Mucosa of rectum (tissue), 2 donors: ENCODE data around the gene COL19A1.

Experiments used
- H3K27ac ChIP-seq, 2 donors: one replicate each; pipeline ENCODE4 v1.7.0; 2013; ENCODE audit warnings: inconsistent platforms in 2 of 2, low read depth in 2 of 2, low read length in 2 of 2
- H3K27me3 ChIP-seq, 2 donors: one replicate each; pipeline ENCODE4 v1.7.0; 2013; ENCODE audit warnings: low read length in 2 of 2; ENCODE audit not compliant: control insufficient read depth in 2 of 2, insufficient read depth in 2 of 2
- H3K36me3 ChIP-seq, 2 donors: one replicate each; pipeline ENCODE4 v1.7.0; 2013; ENCODE audit warnings: low read length in 2 of 2; ENCODE audit not compliant: control insufficient read depth in 2 of 2, insufficient read depth in 2 of 2
- H3K4me1 ChIP-seq, 2 donors: one replicate each; pipeline ENCODE4 v1.7.0; 2013; ENCODE audit warnings: low read length in 2 of 2, mild to moderate bottlenecking in 1 of 2; ENCODE audit not compliant: control insufficient read depth in 2 of 2, insufficient read depth in 2 of 2
- H3K4me3 ChIP-seq, 2 donors: one replicate each; pipeline ENCODE4 v1.7.0; 2013; ENCODE audit warnings: low read length in 2 of 2
- H3K9ac ChIP-seq, 2 donors: one replicate each; pipeline ENCODE4 v1.7.0; 2013; ENCODE audit warnings: low read length in 2 of 2, low read depth in 1 of 2, mild to moderate bottlenecking in 1 of 2
- H3K9me3 ChIP-seq, 2 donors: one replicate each; pipeline ENCODE4 v1.7.0; 2013; ENCODE audit warnings: low read length in 2 of 2; ENCODE audit not compliant: control insufficient read depth in 2 of 2
- donor health status: healthy.
- donor health status: Normal muscosa, but diverticular disease.

Gene COL19A1

DNA sequence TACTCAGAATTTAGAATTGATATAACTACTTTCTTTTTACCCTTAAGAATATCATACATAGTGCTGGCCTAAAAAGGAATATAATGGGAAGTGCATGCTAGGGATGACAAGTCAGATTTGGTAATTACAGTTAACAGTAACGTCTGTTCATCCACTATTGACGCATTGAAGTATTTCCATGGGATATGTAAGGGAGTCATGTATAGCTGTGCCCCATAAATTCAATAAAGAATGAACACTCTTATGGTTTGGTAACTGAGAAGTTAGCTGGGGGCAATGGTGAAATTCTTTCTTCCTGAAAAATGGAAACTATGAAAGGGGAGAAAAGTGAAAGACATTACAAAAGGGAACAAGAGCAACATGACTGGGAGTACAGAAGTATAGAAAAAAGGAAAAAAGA is 2.6 kb upstream of the COL19A1 start:
- peaks cover 13 to 19% of the 10 kb centered on the region in 2 donors for H3K27me3 ChIP-seq

DNA sequence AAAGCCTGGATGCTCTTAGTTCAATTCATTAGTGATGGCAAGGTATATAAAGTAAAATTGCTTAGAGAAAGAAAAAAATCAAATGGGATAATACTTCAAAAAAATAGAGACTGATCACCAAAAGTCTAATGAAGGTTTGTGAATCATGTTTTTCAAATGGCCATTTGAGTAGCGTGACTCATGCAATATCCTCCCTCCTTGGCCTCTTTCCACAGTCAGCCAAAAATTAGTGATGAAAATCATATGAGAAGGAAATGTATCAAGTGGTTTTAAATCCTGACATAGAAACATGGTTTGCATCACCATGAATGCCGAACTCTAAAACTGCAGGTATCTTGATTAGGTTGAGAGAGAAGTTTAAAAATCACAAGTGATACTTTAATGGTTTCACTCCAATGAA is 1.2 kb upstream of the COL19A1 start:
- peaks cover 13 to 25% of the 10 kb centered on the region in 2 donors for H3K27me3 ChIP-seq
- H3K9me3 ChIP-seq = peaks cover 0 to under 1% of the 10 kb centered on the region in 2 donors
- no peaks in the 10 kb centered on the region for H3K36me3 ChIP-seq
- no peak overlapping the region for H3K27ac ChIP-seq
- H3K9ac ChIP-seq = no peak overlapping the region
- H3K4me1 ChIP-seq = peaks cover 7 to 8% of the 10 kb centered on the region in 2 donors
- no peak overlapping the region for H3K4me3 ChIP-seq

More for the DNA sequence above, 2.6 kb upstream of the COL19A1 start:
- H3K4me3 ChIP-seq = no peak overlapping the region
- no peak overlapping the region for H3K27ac ChIP-seq
- H3K9me3 ChIP-seq = peaks cover 0 to 3% of the 10 kb centered on the region in 2 donors
- H3K4me1 ChIP-seq = peaks cover 7 to 8% of the 10 kb centered on the region in 2 donors
- H3K9ac ChIP-seq = no peak overlapping the region
- H3K36me3 ChIP-seq = no peaks in the 10 kb centered on the region

DNA sequence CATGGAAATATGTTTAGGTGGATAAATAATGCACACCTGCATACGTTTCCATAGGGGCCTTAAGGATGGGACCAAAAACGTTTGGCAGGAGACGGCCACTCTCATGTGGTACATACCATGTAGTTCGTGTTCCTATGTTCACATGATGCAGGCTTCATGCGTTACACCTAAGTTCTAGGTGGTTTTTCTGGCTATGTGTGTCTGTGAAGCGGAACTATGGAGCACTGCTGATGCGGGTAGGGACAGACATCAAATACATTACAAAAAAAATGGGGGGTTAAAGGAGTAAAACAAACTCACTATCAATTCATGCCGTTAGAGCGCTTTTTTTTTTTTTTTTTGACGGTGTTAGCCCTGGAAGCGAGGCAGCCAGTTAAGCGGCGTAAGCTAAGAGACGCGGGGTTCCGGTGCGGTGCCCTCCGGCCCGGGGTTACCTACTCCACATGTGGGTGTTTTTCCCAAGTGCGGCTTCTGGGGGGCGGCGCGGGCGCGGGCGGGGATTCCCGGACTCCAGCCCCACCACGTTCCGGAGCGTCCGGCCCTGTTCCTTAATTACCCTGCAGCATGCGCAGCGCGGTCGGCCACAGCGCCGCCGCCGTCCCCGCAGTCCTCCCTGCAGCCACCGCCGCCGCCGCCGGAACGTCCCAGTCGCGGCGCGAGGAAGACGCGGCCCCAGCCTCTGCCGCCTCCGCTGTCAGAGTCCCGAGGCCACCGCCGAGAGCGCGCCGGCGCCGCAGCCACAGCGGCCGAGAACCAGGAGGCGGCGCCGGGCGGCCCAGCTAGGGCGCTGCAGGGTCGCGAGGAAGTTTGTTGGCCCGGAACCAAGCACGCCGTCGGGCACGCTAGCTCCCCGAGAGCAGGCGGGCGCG is 648 bp downstream of the COL19A1 start:
- Histone ChIP-seq H3K27me3 (peaks cover 13 to 29% of the 10 kb centered on the region in 2 donors), H3K4me1 (peaks cover 7 to 8% of the 10 kb centered on the region in 2 donors), H3K27ac (peak overlapping the region; percentile 14 to 49), H3K9me3 (no peaks in the 10 kb centered on the region), H3K4me3 (peak overlapping the region; percentile 60 to 76), H3K36me3 (no peaks in the 10 kb centered on the region), H3K9ac (peak overlapping the region; percentile 24 to 35)

DNA sequence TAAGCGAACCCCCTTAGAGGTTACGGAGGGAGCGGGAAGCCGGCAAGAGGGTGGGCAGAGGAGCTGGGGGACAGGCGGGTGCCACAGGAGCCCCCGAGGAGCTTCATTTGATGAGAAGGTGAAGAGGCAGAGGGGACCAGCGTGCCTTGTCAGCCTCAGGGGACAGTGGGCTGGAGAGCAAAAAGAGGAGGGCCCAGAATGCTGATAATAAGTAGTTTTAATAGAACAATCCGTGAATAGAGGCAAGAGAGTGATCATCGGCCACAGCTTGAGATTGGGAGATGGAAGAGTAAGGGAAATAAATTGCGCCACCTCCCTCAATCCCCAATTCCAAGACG is 1.3 kb downstream of the COL19A1 start:
- Histone ChIP-seq H3K9me3 (no peaks in the 10 kb centered on the region), H3K4me1 (peaks cover 7 to 8% of the 10 kb centered on the region in 2 donors), H3K4me3 (peak overlapping the region; percentile 60 to 61), H3K9ac (peak overlapping the region; percentile 5 to 24), H3K36me3 (no peaks in the 10 kb centered on the region), H3K27ac (peak overlapping the region; percentile 14 to 45), H3K27me3 (peaks cover 13 to 29% of the 10 kb centered on the region in 2 donors)

DNA sequence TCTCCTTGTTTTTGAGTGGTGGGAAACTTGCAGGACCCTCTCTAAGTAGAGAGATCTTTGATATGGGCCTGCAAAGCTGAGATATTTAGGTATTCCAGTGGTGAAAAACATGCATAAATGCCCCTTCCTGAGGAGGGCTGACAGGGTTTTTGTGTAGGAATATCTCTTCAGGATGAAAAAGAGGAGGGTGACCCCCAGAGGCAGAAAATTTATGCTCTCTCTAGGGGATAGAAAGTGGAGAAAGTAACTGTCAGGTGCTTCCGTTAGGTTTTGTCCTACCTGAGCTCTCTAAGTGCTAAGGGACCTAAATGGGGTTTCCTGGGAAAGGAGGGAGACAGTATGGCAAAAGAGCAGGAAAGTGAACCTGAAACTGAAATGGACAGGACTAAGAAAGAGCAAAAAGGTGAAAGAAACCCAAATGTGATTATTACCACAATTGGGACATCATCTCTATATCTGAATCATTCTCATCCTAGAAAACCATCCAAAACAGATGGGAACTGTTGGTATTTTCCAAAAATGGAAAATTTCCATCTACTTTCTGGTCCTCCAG is 2.0 kb downstream of the COL19A1 start:
- peak overlapping the region in 1 of 2 donors; percentile 61 for H3K4me3 ChIP-seq
- no peaks in the 10 kb centered on the region for H3K36me3 ChIP-seq
- no peaks in the 10 kb centered on the region for H3K9me3 ChIP-seq
- no peak overlapping the region for H3K27ac ChIP-seq
- H3K27me3 ChIP-seq = peaks cover 13 to 29% of the 10 kb centered on the region in 2 donors
- peaks cover 7 to 8% of the 10 kb centered on the region in 2 donors for H3K4me1 ChIP-seq
- no peak overlapping the region for H3K9ac ChIP-seq

DNA sequence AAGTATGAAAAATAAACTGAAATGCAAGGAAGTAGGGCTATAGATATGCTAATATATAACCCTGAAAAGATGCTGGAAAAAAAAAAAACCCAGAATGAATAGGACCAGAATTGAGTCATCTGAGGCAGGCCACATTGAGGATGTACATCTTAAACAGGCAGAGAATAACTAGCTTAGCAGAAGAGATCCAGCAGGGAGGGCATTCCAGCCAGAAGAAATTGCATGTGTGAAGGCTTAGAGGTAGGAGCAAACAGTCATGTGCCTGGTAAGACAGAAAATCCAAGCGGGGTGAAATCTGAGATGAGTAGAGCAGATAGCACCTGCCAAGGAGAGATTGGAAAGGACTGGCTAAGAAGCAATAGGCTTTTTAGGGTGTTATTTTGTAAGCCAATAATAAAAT is 2.6 kb downstream of the COL19A1 start:
- peaks cover 7 to 8% of the 10 kb centered on the region in 2 donors for H3K4me1 ChIP-seq
- H3K27ac ChIP-seq = no peak overlapping the region
- H3K9me3 ChIP-seq = no peaks in the 10 kb centered on the region
- no peak overlapping the region for H3K9ac ChIP-seq
- H3K4me3 ChIP-seq = no peak overlapping the region
- no peaks in the 10 kb centered on the region for H3K36me3 ChIP-seq
- peaks cover 13 to 29% of the 10 kb centered on the region in 2 donors for H3K27me3 ChIP-seq

DNA sequence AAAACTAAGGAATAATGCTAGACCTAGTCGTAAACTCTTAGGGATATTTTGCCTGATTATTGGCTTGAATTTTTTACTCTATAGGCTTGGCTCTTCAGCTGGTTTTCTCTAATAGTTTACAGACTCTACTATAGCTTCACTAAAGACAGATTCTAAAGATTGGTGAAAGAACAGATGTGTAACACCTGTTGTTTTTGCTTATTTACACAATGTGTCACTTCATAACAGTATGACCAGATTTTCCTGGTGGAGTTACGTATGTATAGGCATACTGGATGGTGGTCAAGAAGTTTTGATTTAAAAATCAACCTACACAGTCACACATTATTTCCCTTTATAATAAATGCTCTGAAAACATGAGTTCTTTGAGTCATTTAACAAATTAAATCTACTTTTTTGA is 4.8 kb downstream of the COL19A1 start:
- Histone ChIP-seq H3K27ac (no peak overlapping the region), H3K9ac (no peak overlapping the region), H3K9me3 (no peaks in the 10 kb centered on the region), H3K4me1 (peaks cover 7 to 8% of the 10 kb centered on the region in 2 donors), H3K36me3 (no peaks in the 10 kb centered on the region), H3K4me3 (no peak overlapping the region), H3K27me3 (peaks cover 13 to 18% of the 10 kb centered on the region in 2 donors)

DNA sequence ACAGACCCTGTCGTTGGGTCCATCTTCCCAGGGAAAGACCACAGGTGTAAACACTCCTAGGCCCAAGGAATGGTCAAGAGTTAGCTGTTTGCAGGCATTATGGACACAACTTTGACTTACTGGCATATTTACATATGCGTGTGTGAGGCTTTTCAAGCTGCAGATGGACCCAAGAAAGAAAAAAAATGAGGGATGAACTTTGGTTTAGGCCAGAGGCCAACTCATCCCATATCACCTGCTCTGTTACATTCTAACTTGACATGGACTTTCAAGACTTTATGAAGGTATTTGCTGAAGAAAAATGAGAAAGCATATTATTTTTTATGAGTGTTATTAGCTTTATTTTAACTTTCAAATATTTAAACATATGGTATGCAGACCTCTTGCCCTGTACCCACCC is 6.9 kb downstream of the COL19A1 start:
- no peaks in the 10 kb centered on the region for H3K4me1 ChIP-seq
- H3K27me3 ChIP-seq = peaks cover 2 to 10% of the 10 kb centered on the region in 2 donors
- no peak overlapping the region for H3K4me3 ChIP-seq
- H3K27ac ChIP-seq = no peak overlapping the region
- no peaks in the 10 kb centered on the region for H3K36me3 ChIP-seq
- H3K9ac ChIP-seq = no peak overlapping the region
- no peaks in the 10 kb centered on the region for H3K9me3 ChIP-seq

DNA sequence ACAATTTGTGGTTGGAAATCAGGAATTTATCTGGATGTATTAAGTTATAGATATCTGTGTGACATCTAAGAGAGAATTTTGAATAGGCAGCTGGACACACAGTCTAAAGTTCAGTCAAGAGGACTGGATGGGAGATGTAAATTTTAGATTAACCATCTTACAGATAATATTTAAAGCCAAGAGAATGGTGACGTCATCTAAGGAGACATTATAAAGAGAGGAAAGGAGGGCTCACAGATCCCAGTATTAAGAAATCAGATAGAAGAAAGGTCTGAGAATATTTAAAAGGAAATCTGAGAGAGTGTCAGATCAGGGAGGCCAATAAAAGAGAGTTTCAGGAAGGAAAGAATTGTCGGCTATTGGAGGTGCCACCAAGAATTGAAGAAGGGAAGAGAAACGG is 9.4 kb downstream of the COL19A1 start:
- Histone ChIP-seq H3K9ac (no peak overlapping the region), H3K27ac (no peak overlapping the region), H3K4me1 (no peaks in the 10 kb centered on the region), H3K36me3 (no peaks in the 10 kb centered on the region), H3K4me3 (no peak overlapping the region), H3K9me3 (no peaks in the 10 kb centered on the region), H3K27me3 (no peaks in the 10 kb centered on the region)

DNA sequence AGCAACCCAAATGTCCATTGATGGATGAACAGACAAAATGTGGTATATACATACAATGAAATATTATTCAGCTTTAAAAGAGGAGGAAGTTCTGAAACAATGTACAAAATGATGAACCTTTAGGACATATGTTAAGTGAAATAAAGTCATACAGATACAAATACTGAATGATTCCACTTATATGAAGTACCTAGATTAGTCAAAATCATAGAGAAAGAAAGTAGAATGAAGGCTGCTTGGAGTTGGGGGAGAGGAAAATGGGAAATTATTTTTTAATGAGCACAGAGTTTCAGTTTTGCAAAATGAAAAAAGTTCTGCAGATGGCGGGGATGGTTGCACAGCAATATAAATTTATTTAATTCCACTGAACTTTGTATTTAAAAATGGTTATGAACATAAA is 12.4 kb downstream of the COL19A1 start:
- Histone ChIP-seq H3K27me3 (no peaks in the 10 kb centered on the region), H3K9ac (no peak overlapping the region), H3K4me3 (no peak overlapping the region), H3K9me3 (no peaks in the 10 kb centered on the region), H3K4me1 (no peaks in the 10 kb centered on the region), H3K27ac (no peak overlapping the region), H3K36me3 (no peaks in the 10 kb centered on the region)
